Inflammatory macrophage treated with lipopolysaccharide for 4 hours (primary cell): Measurements from ENCODE around the gene CCDC74A.
"Not testable (repeated sequence)": the region's sequence is repeated elsewhere in the genome, so short reads cannot be mapped to it uniquely, and the experiment has no call there.

ENCODE experiments used
- DNase-seq: peaks from one replicate; pipeline ENCODE4 v3.0.0-alpha.2; 2020

Gene CCDC74A

GRCh38 chr2:131503587-131503986 is 24.1 kb upstream of the CCDC74A start:
- not testable (repeated sequence) for DNase-seq

GRCh38 chr2:131504082-131504750 is 23.5 kb upstream of the CCDC74A start:
- DNase-seq, result not testable (repeated sequence)

GRCh38 chr2:131509615-131510014 is 18.1 kb upstream of the CCDC74A start:
- no peak for DNase-seq

GRCh38 chr2:131511291-131511968 is 16.3 kb upstream of the CCDC74A start:
- not testable (repeated sequence) for DNase-seq

GRCh38 chr2:131511969-131512870 is 15.5 kb upstream of the CCDC74A start:
- not testable (repeated sequence) for DNase-seq

- not testable (repeated sequence) for DNase-seq
Measured at GRCh38 chr2:131514408-131515166, 13.1 kb upstream of the CCDC74A start.

- not testable (repeated sequence) for DNase-seq
Measured at GRCh38 chr2:131515235-131515634, 12.5 kb upstream of the CCDC74A start.

- no peak for DNase-seq
Measured at GRCh38 chr2:131516011-131516410, 11.7 kb upstream of the CCDC74A start.

- DNase-seq, result not testable (repeated sequence)
Measured at GRCh38 chr2:131516621-131517020, 11.1 kb upstream of the CCDC74A start.

- no peak for DNase-seq
Measured at GRCh38 chr2:131517106-131517831, 10.4 kb upstream of the CCDC74A start.

- not testable (repeated sequence) for DNase-seq
Measured at GRCh38 chr2:131517856-131518255, 9.8 kb upstream of the CCDC74A start.

- DNase-seq, result not testable (repeated sequence)
Measured at GRCh38 chr2:131518531-131518930, 9.2 kb upstream of the CCDC74A start.

GRCh38 chr2:131519466-131519865 is 8.2 kb upstream of the CCDC74A start:
- no peak for DNase-seq

GRCh38 chr2:131519871-131520470 is 7.7 kb upstream of the CCDC74A start:
- not testable (repeated sequence) for DNase-seq

- no peak for DNase-seq
Measured at GRCh38 chr2:131520526-131520925, 7.2 kb upstream of the CCDC74A start.

- not testable (repeated sequence) for DNase-seq
Measured at GRCh38 chr2:131521524-131521923, 6.2 kb upstream of the CCDC74A start.

- no peak for DNase-seq
Measured at GRCh38 chr2:131521961-131522781, 5.5 kb upstream of the CCDC74A start.

- DNase-seq, result not testable (repeated sequence)
Measured at GRCh38 chr2:131525256-131525655, 2.4 kb upstream of the CCDC74A start.

- not testable (repeated sequence) for DNase-seq
Measured at GRCh38 chr2:131528981-131529863, 1.5 kb downstream of the CCDC74A start.
